GM19463 (cell line): ENCODE results near the gene PJA1.

ENCODE experiments used
- ATAC-seq: cut with Tn5 transposase; IDR thresholded peaks from one replicate; pipeline ENCODE4 v1.9.1; 2021; ENCODE audit warnings: mild to moderate bottlenecking, moderate library complexity; ENCODE audit not compliant: unreplicated experiment

The PJA1 gene

GRCh38 chrX:69165087-69165651 lies at the start of gene PJA1:
Gene PJA1 (minus strand): TSS chrX:69165453. CDS start chrX:69163073, 2,380 bp downstream.
- ATAC-seq = peak; percentile 94

GRCh38 chrX:69214463-69214862 lies 49.2 kb upstream of the PJA1 start:
- no peak for ATAC-seq

GRCh38 chrX:69211701-69212100 lies 46.4 kb upstream of the PJA1 start:
- no peak for ATAC-seq

GRCh38 chrX:69210581-69210980 lies 45.3 kb upstream of the PJA1 start:
- no peak for ATAC-seq

- no peak for ATAC-seq
Observed at GRCh38 chrX:69207216-69207615, 42.0 kb upstream of the PJA1 start.

- no peak for ATAC-seq
Observed at GRCh38 chrX:69203638-69204037, 38.4 kb upstream of the PJA1 start.

GRCh38 chrX:69197690-69198089 lies 32.4 kb upstream of the PJA1 start:
- ATAC-seq = no peak

- no peak for ATAC-seq
Observed at GRCh38 chrX:69196666-69197065, 31.4 kb upstream of the PJA1 start.

GRCh38 chrX:69195810-69196209 lies 30.6 kb upstream of the PJA1 start:
- ATAC-seq = no peak

- no peak for ATAC-seq
Observed at GRCh38 chrX:69195192-69195591, 29.9 kb upstream of the PJA1 start.

GRCh38 chrX:69192603-69193002 lies 27.4 kb upstream of the PJA1 start:
- no peak for ATAC-seq

- ATAC-seq = no peak
Observed at GRCh38 chrX:69189576-69190371, 24.5 kb upstream of the PJA1 start.

GRCh38 chrX:69186651-69187050 lies 21.4 kb upstream of the PJA1 start:
- no peak for ATAC-seq

- ATAC-seq = no peak
Observed at GRCh38 chrX:69185886-69186285, 20.6 kb upstream of the PJA1 start.

GRCh38 chrX:69185141-69185540 lies 19.9 kb upstream of the PJA1 start:
- ATAC-seq = no peak

GRCh38 chrX:69182818-69183380 lies 17.6 kb upstream of the PJA1 start:
- no peak for ATAC-seq

GRCh38 chrX:69179380-69179911 lies 14.2 kb upstream of the PJA1 start:
- no peak for ATAC-seq

- ATAC-seq = no peak
Observed at GRCh38 chrX:69178592-69178991, 13.3 kb upstream of the PJA1 start.

- ATAC-seq = no peak
Observed at GRCh38 chrX:69177511-69178162, 12.4 kb upstream of the PJA1 start.

- ATAC-seq = no peak
Observed at GRCh38 chrX:69176053-69176452, 10.8 kb upstream of the PJA1 start.

- no peak for ATAC-seq
Observed at GRCh38 chrX:69173906-69174305, 8.7 kb upstream of the PJA1 start.

GRCh38 chrX:69172937-69173336 lies 7.7 kb upstream of the PJA1 start:
- ATAC-seq = no peak
